HG03060 (cell line): ENCODE data around the gene DGKE.

ENCODE experiments used
- ATAC-seq: cut with Tn5 transposase; IDR thresholded peaks from one replicate; pipeline ENCODE4 v1.9.1; 2021; ENCODE audit warnings: low read depth, moderate number of reproducible peaks; ENCODE audit not compliant: unreplicated experiment

Gene DGKE

DNA sequence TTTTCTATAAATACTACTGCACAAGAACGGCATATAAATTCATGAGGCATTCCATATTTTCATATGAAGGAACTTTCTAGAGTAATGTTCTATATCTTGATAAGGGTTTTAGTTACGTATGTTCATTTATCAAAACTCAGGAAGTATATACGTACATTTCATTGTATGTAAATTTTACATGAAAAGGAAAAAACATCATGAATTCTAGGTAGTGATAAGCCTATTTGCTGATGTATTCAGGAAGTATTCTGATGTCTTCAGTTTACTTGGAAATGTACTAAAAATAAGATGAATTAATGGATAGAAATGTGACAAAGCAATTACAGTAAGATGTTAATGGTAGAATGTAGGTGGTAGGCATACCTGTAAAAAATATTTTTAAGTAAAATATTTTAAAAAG lies 4.7 kb downstream of the DGKE start:
- ATAC-seq: no peak

DNA sequence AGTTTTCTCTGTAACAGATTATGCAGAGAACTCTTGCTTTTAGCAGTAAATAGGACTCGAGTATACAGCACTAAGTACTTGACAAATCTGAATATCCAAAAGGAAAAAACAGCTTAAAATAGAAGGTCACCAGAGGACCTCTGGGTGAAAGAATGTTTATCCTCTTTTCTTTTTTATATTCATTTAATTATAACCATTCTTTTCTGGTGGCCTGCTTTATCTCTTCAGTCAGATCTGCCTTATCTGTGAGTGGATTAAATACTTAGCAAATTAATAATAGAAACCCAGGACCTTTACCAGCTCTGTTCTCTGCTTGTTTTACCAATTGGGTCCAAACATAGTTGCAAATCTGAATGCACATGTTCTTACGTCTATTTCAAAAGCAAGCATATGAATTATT lies 8.6 kb downstream of the DGKE start:
- ATAC-seq: no peak

DNA sequence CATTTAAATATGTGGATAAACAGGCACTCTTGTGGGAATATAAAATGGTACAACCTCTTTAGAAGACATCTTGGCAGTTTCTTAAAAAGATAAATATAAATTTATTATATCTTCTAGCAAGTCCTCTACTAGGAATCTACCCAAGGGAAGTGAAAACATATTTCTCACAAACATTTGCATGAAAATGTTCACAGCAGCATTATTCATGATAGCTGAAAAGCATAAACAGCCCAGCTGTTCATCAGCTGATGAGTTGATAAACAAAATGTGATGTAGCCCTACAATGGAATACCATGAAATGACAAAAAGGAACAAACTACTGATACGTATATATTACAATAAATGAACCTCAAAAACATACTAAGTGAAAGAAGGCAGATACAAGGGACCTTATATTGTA lies 12.0 kb downstream of the DGKE start:
- no peak for ATAC-seq

DNA sequence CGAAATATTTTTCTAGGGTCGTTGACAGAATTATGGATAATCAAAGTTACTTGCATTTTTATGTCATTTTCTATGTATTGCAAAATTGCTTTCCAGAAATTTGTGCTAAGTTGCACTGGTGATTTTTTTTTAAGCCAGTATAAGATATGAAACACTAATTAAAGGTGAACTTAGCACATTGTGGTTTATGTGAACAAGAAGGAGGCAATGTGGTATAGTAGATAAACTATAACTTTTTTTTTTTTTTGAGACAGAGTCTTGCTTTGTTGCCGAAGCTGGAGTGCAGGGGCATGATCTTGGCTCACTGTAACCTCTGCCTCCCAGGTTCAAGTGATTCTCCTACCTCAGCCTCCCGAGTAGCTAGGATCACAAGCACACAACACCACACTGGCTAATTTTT lies 13.2 kb downstream of the DGKE start:
- ATAC-seq: no peak

DNA sequence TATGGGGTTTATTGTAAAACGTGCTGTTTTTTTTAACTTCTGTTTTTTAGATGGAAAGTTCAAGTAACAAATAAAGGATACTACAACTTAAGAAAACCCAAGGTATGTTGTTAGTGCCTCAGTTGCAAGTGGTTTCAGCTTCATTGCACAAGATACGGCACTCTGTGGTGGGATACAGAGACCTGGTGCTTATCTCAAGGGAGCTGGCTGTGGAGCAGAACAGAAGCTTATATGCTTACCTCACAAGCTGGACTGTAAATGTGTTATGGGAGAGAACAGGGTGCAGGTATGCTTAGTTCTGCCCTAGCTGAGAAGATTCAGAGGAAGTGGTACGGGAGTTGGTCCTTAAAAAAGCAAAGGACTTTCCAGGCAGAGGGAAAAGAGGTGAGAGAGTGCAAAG lies 15.2 kb downstream of the DGKE start:
- ATAC-seq: no peak

DNA sequence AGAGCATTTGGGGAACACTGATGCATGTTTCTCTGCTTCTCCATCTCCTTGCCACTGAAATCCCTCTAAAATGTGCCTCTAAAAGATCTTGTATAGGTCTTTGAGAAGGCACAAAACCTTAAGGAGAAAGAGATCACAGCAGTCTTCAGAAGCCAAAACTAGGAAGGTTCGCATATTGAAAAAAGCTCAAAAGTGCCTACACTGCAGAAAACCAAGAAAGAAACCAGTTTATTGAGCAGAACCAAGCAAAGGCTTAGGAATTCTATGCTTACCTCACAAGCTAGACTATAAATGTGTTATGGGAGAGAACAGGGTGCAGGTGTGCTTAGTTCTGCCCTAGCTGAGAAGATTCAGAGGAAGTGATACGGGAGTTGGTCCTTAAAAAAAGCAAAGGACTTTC lies 16.6 kb downstream of the DGKE start:
- ATAC-seq: no peak

DNA sequence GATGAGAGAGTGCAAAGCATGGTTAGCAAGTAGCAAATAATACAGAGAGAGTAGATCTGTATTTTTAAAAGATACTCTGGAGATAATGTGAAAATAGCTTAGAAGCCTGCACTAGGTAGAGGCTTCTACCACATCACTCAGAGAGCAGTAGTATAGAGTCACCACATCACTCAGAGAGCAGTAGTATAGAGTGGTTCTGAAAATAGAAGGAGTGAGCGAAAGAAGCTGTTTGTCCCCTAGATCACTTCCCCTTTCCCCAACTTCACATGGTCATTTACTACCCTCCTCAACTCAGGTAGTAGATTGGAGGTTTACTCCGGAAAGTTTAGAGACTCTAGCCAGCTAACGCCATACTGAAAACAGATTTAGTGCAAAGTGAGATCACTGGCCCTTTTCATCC lies 17.1 kb downstream of the DGKE start:
- ATAC-seq: no peak

DNA sequence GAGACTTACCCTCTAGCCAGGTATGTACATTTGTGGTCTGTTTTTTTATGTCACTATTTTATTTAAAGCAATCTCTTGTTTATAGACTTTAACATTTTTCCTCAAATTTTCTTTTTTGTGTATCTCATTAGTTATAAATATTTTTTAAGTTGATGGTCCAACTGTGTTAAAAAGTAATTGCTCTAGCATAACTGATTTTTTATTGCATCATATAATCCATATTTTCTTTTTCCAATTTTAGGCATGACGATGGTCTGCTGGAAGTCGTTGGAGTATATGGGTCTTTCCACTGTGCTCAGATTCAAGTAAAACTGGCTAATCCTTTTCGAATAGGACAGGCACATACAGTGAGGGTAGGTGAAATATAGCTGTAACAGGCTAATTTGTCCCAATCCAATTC lies 27.9 kb downstream of the DGKE start:
- no peak for ATAC-seq

DNA sequence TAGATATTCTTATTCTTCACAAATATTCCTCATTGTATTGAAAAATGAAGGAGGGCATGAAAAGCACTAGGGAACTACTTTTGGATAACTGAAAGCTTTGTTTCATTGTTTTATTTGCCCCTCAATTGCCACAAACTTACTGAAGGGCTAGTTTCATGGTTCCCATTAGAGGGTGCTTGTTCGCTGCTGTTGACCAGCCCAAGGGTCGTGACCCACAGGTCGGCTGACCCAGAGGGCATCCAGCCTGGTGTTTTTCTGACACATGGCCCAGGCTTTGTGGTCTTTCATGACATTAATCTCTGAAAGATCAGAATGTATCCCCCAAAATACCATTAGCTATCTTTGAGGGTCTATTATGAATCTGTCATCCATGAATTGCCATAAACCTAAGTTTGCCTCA lies 30.0 kb downstream of the DGKE start:
- ATAC-seq: no peak

DNA sequence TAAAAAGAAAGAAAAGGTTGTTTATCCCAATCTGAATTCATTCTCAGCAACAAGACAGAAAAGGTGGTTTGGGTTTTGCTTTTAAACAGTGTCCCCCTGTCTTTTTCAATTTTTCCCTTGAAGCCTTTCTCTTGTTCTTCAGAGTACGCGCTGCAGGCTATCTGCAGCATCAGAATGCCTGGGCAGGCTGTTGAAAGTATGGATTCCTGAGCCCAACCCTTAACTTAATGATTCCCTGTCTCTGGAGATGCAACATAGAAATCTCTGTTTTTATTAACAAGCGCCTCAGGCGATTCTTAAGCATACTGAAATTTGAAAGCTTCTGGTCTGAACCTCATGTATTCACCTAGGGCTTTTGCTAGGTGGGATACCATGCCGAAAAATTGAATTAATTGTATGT lies 32.1 kb downstream of the DGKE start:
- no peak for ATAC-seq

DNA sequence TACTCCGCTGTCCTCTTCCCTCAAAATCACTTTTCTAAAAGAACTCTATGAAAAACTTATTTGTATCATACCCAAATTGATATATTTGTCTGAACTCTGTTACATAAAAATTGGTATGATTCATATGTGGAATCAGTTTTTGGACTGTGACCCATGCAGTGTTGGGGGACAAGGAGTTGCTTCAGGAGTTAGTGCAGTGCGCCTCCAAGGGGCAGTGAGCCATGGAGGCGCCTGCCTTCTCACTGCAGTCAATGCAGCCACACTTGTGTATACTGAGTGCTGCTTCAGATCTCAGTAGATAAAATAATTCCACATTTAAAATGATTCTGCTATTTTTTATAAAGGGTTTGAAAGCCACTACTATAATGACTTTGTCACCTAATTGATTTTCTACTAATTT lies 32.5 kb downstream of the DGKE start:
- no peak for ATAC-seq

DNA sequence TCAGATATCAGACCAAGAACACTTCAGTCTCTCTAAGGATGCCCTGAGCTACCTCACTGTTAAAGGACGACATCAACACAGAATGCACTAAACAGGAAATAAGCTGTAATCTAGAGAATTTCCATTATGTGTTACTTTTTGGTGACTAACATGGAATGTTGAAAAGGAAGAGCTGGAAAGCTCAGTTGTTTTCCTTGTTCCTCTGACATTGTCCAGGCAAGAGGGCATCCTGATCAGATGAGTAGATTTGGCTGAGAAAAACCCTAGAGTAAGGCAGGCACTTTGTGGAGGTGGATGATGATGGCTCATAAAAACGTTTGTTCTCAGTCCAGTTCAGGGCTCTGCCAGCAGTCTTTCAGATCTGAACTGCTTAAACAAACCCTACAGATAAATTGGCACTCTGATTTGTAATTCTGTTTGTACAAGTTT lies 34.0 kb downstream of the DGKE start:
- ATAC-seq: no peak

DNA sequence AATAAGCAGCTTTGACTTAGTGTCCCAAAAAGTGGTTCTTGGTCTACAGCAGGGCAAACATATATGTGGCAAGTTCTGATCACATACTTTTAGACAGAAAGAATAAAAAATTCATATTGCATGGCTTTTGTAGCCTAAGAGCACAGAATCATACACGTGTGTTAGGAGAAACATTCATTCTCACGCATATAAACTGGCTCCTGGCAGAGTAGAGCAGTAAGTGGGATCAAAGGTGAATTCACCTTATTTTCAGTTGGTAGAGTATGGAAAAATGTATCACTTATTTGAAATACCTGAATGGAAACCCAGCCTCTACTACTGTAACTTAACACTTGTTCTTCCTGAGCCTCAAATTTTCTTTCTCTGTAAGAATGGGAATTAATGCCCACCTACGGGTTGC lies 34.8 kb downstream of the DGKE start:
- no peak for ATAC-seq

DNA sequence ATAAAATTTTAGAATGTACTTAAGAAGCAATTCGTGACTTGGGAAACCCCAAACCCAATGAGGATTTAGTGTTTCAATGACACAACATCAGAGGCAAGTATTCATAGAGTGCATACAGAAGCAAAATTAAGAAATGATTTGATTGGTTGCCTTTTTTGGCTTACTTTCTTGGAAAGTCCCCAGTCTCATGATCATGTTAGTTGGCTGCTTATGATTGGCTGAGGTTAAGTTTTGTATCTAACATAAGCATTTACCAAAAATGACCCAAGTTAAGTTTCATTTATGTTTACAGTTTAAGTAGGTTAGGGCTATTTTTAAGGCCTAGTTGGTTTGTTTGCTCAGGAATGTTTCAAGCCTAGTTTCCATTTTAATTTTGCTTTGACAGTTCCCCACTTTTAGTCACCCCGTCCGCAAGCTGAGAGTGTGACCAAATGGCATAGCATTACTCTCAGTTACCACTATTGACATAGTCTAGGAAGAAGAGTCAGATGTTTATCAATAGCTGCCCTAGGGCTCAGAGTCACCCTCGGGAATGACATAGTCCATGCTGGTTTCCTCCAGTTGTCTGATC lies 36.2 kb downstream of the DGKE start:
- ATAC-seq: no peak

DNA sequence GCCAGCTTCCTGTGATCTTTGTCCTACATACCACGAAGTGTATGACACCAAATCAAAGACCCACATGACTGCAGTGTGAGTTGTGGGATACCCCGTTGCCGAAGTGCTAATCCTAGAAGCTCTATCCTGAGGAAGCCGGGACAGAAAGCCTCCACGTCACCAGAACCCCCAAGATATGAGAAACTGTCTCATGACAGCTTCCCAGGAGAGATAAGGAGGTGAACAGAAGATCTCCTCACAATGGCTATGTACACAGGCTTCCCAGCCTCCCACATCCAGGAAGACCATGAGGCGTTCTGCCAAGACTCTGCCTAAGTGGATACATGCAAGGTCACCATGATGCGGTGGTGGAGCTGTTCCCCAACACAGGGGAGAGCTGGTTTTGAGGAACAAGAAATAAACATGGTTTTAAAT lies 42.8 kb downstream of the DGKE start:
- no peak for ATAC-seq

DNA sequence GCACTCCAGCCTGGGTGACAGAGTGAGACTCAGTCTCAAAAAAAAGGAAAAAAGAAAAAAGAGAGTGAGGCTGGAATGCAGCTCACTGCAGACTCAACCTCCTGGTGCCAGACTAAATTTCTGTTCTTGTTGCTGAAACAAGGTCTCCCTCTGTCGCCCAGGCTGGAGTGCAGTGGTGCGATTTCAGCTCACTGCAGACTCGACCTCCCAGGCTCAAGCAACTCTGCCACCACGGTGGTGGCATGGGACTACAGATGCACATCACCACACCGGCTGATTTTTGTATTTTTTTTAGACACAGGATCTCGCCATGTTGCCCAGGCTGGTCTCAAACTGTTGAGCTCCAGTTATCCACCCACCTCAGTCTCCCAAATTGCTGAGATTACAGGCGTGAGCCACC lies 45.3 kb downstream of the DGKE start:
- ATAC-seq: no peak

DNA sequence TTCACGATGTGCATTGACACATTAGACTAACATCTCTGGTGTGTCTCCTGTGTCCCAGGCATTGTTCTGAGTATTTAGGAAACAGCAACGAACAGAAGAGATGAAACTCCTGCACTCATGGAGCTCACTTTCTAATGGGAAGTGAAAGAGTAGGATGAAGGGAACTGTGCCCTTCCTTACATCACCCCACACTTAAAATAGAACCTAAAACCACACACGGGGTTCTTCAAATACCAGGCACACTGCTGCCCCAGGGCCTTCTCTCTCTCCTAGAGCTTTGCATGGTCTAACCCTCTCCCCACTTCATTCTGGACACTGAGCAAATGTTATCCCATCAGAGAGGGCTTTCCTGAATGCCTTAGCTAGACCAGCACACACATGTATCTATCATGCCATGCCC lies 46.2 kb downstream of the DGKE start:
- no peak for ATAC-seq

DNA sequence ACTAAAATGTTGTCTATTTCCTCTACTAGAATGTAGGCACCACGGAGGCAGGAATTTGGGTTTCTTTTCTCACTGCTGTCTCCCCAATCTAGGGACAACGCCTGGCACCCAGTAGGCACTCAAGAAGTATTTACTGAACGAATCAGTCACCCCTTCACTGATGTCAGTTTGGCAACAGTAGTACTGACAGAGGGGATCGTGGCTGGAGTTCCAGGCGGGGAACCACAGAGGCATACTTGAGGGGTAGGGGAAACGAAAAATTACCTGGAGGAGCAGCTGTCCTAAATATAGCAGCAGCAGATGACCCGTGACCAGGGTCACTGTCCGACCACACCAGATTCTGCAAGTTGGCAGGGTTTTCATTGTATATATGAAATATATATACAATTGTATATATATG lies 46.6 kb downstream of the DGKE start:
- no peak for ATAC-seq

DNA sequence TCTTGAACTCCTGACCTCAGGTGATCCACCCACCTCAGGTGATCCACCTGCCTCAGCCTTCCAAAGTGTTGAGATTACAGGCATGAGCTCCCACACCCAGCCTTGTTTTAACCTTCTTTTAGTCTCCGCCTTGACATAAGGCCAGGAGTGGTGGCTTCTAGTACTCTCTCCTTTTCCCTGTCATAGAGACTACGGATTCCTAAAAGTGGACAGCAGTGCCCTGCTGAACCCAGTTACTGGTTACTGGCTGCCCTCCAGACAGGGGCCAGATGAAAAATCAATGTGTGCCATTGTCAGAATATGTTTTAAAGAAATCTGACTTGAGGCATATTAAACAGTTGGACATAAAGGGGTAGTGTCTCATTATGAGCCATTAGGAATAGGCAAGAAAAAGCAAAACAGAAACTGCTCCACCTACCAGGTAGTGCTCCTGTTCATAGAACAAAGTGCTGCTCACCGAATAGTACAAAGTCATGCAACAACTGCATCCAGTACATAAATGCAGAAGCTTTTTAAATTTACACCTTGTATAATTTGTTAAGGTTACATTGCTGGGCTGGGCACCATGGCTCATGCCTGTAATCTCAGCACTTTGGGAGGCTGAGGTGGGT lies 47.8 kb downstream of the DGKE start:
- no peak for ATAC-seq

DNA sequence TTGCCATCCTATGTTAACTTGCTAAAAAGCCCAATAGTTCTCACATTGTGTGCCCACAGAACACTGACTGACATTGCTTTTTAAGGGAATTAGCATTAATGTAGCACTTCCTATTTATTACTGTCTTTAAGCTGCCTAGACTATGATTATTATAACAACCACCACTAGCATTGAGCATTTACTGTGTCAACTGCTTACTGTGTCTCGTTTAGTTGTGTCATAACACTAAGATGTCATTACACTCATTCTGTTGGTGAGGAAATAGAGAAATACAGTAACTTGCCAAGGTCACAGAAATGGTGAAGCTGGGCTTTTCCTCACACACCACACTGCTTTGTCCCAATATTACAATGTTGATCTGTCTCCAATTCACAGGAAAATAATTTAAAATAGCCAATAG lies 49.7 kb downstream of the DGKE start:
- ATAC-seq: no peak

DNA sequence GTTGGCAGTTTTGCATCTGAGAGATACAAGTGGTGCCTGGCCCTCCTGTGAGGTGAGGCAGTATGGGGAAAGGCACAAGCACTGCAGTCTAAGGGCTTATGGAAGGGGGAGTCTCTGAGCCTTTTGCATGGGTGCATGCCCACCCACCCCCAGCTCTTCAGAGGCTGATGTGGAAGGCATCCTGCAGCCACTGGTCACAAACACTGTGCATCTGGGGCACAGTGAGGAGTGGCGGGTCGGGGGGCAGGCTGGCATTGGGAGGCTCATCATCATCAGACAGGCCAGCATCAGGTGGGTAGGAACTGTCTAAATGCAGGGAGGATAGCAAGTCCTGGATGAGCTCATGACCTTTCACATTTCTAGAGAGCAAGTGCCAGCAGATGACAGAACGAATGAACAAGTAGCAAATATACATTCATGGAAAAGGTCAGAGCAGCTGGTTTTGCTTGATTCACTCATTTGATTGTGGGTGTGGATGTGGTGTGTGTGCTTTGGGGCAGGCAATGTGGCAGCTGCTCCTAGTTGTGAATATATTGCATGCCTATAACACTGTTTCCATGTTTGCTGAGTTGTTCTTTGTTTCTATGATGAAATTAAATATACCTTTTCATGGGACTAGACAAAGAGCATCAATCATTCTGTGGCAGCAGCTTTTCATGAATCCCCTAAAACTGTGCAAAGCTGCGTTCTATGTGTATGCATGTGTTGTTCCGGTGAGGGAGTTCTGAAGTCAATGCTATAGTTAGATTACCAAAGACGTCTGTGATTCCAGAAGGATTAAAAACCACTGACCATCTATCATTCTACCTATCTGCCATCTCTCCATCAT lies 50.7 kb downstream of the DGKE start:
- ATAC-seq: no peak

DNA sequence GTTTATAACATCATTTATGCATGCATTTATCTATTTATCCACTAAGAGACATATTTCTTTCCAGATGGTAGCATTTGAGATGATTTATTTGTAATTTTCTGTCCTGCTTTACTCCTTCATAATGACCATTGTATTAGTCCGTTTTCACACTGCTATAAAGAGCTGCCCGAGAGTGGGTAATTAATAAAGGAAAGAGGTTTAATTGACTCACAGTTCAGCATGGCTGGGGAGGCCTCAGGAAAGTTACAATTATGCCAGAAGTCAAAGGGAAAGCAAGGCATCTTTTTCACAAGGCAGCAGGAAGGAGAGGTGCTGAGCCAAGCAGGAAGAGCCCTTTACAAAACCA lies 51.3 kb downstream of the DGKE start:
- no peak for ATAC-seq
